K562 (cell line): ENCODE measurements around the gene ADNP. TPM values are rescaled to one million over a fixed set of nuclear protein-coding genes. Genes with fewer than 3 reads are reported as not detected.

ENCODE experiments used
- ATAC-seq: fragments of 200-7000 bp; cut with Tn5 transposase; 3 replicates; pipeline ENCODE4 v1.9.1; 2020; ENCODE audit warnings: moderate library complexity
- BruUV-seq: library from RNA; stranded (reverse); fragments of 400-500 nt; replicated peaks from 2 replicates; lab custom pipeline; 2021; lab: Mats Ljungman, UMichigan
- CTCF ChIA-PET: fragments of 300-600 bp; formaldehyde crosslinking; extraction: SDS; loops from one replicate; lab custom pipeline; 2021; ENCODE audit warnings: low intra/inter-chr PET ratio; lab: Yijun Ruan, JAX
- POLR2A ChIA-PET: fragments of 300-600, 350-650 bp; sonication (Branson Sonifier 250); formaldehyde crosslinking; extraction: SDS; loops from one replicate; lab custom pipeline; 2021; ENCODE audit warnings: antibody characterized with exemption, inconsistent platforms; lab: Yijun Ruan, JAX
- DNase-seq, 4 experiments: peaks; one replicate each; pipeline versions ENCODE4 v3.0.0 to v3.0.0-alpha.2; 2011 to 2018; ENCODE audit warnings: low spot score in 3 of 4, mixed read lengths in 3 of 4; ENCODE audit errors: extremely low read depth in 1 of 4
- FAIRE-seq: peaks from 2 replicates; lab custom pipeline; 2011; peaks lifted over from hg19 to GRCh38; lab: Jason Lieb, UNC
- H2AFZ ChIP-seq: 2 replicates; pipeline ENCODE4 v1.6.0; 2011; ENCODE audit warnings: low read depth, low read length, control low read depth, inconsistent platforms
- H3K27ac ChIP-seq: fragments of 200-600 bp; 3 replicates; pipeline ENCODE4 v1.8.0; 2011; ENCODE audit warnings: low read depth, mild to moderate bottlenecking, control low read depth, inconsistent platforms, low read length, moderate library complexity, mixed read lengths; ENCODE audit errors: extremely low read depth
- H3K27me3 ChIP-seq, 2 experiments: fragments of 300-600 bp in 1 of 2; 2 replicates in 1 of 2; 3 replicates in 1 of 2; pipeline versions ENCODE4 v1.6.0 to v1.8.0; 2011; ENCODE audit warnings: inconsistent platforms in 2 of 2, low read length in 2 of 2, mild to moderate bottlenecking in 1 of 2, mixed read lengths in 1 of 2, moderate library complexity in 1 of 2; ENCODE audit not compliant: control insufficient read depth in 2 of 2, insufficient read depth in 2 of 2
- H3K36me3 ChIP-seq: fragments of 300-600 bp; 3 replicates; pipeline ENCODE4 v1.8.0; 2011; ENCODE audit warnings: mild to moderate bottlenecking, low read length, inconsistent platforms; ENCODE audit not compliant: control insufficient read depth, insufficient read depth
- H3K4me1 ChIP-seq, 2 experiments: fragments of 200-600 bp in 1 of 2; replicated peaks in 1 of 2; 2 replicates in 1 of 2; 3 replicates in 1 of 2; pipeline versions ENCODE4 v1.5.1 to v1.8.0; 2011; ENCODE audit warnings: inconsistent platforms in 2 of 2, low read length in 2 of 2, mild to moderate bottlenecking in 1 of 2, mixed read lengths in 1 of 2, moderate library complexity in 1 of 2; ENCODE audit not compliant: control insufficient read depth in 2 of 2, insufficient read depth in 2 of 2
- H3K4me2 ChIP-seq: 2 replicates; pipeline ENCODE4 v1.6.1; 2011; ENCODE audit warnings: low read length, control low read depth, inconsistent platforms, mixed read lengths; ENCODE audit not compliant: insufficient read depth
- H3K4me3 ChIP-seq: fragments of 200-600 bp; sonication (generic), shearing (Covaris generic); 2 replicates; pipeline ENCODE4 v1.5.1; 2016; ENCODE audit warnings: control low read depth, inconsistent platforms
- H3K79me2 ChIP-seq: fragments of 200-600 bp; 3 replicates; pipeline ENCODE4 v1.8.0; 2011; ENCODE audit warnings: low read length, inconsistent platforms; ENCODE audit not compliant: control insufficient read depth, insufficient read depth
- H3K9ac ChIP-seq, 2 experiments: 2 replicates each; pipeline versions ENCODE4 v1.6.0 to v1.6.1; 2011; ENCODE audit warnings: low read depth in 2 of 2, low read length in 2 of 2, control low read depth in 1 of 2, inconsistent platforms in 1 of 2, mild to moderate bottlenecking in 1 of 2, mixed read lengths in 1 of 2; ENCODE audit not compliant: insufficient read depth in 1 of 2
- H3K9me1 ChIP-seq: one replicate; pipeline ENCODE4 v1.6.0; 2011; ENCODE audit warnings: inconsistent platforms, mild to moderate bottlenecking, low read length, moderate library complexity; ENCODE audit not compliant: control insufficient read depth, insufficient read depth
- H3K9me3 ChIP-seq: replicated peaks from 2 replicates; pipeline ENCODE4 v1.5.1; 2011; ENCODE audit warnings: low read depth, low read length, inconsistent platforms; ENCODE audit not compliant: control insufficient read depth, insufficient read depth
- H4K20me1 ChIP-seq: replicated peaks from 2 replicates; pipeline ENCODE4 v1.6.1; 2011; ENCODE audit warnings: low read length, inconsistent platforms, mixed read lengths; ENCODE audit not compliant: control insufficient read depth, insufficient read depth
- BRD4 ChIP-seq: fragments of 200-600 bp; sonication (generic); IDR thresholded peaks from 2 replicates; pipeline ENCODE4 v1.6.1; 2017; ENCODE audit warnings: inconsistent platforms
- GABPB1 ChIP-seq: sonication (generic); formaldehyde crosslinking; IDR thresholded peaks from 2 replicates; pipeline ENCODE4 v1.8.0; 2022; ENCODE audit warnings: mild to moderate bottlenecking, missing genetic modification reagents
- MCM7 ChIP-seq, 2 experiments: fragments of 450-650 bp; IDR thresholded peaks; 2 replicates each; pipeline ENCODE4 v1.6.1; 2016 to 2018
- MYBL2 ChIP-seq, 2 experiments: fragments of 450-650 bp in 1 of 2; sonication (generic) in 1 of 2; formaldehyde crosslinking in 1 of 2; IDR thresholded peaks; 2 replicates each; pipeline versions ENCODE4 v1.6.1 to v1.8.1; 2017 to 2022; ENCODE audit warnings: borderline replicate concordance in 1 of 2, inconsistent platforms in 1 of 2, low read depth in 1 of 2, mild to moderate bottlenecking in 1 of 2, missing genetic modification reagents in 1 of 2, moderate library complexity in 1 of 2
- NCOA2 ChIP-seq, 2 experiments: fragments of 450-650 bp; IDR thresholded peaks; 2 replicates each; pipeline ENCODE4 v1.6.1; 2018; ENCODE audit warnings: mild to moderate bottlenecking in 2 of 2, moderate library complexity in 1 of 2; ENCODE audit not compliant: partially characterized antibody in 2 of 2
- RBM34 ChIP-seq: fragments of 200-400 bp; formaldehyde crosslinking; IDR thresholded peaks from 2 replicates; pipeline ENCODE4 v1.6.1; 2018; ENCODE audit warnings: low read length, borderline replicate concordance; ENCODE audit not compliant: insufficient read depth
- SMC3 ChIP-seq: conservative IDR thresholded peaks from 2 replicates; pipeline ENCODE4 v1.6.1; 2011; ENCODE audit warnings: low read depth, low read length, improper control_type of control experiment; ENCODE audit not compliant: insufficient read depth
- TSC22D4 ChIP-seq: fragments of 450-650 bp; IDR thresholded peaks from 2 replicates; pipeline ENCODE4 v1.6.1; 2016; ENCODE audit warnings: missing genetic modification characterization, missing biosample characterization, control low read depth
- ZBTB9 ChIP-seq: fragments of 450-650 bp; formaldehyde crosslinking; IDR thresholded peaks from 2 replicates; pipeline ENCODE4 v1.4.0; 2020; ENCODE audit warnings: mild to moderate bottlenecking, moderate library complexity
- ZNF24 ChIP-seq: fragments of 450-650 bp; IDR thresholded peaks from 2 replicates; pipeline ENCODE4 v1.6.1; 2016
- ZNF316 ChIP-seq: fragments of 450-650 bp; IDR thresholded peaks from 2 replicates; pipeline ENCODE4 v1.6.1; 2016
- WGBS: fragments of 100-300 bp; shearing (Covaris generic); methylation state at CpG from one replicate; pipeline ENCODE4 v1.1.6; 2016; ENCODE audit warnings: low coverage, mixed read lengths; ENCODE audit not compliant: insufficient coverage; ENCODE audit errors: missing lambda C conversion rate; 5-methylcytosine and 5-hydroxymethylcytosine counted together
- in situ Hi-C: fragments of 300-500 bp; cut with MboI; formaldehyde crosslinking; loops from 4 replicates; pipeline ENCODE4 v1.15.0; 2018; ENCODE audit warnings: inconsistent platforms, mixed read lengths
- intact Hi-C: fragments of 100-400 bp; cut with micrococcal nuclease; formaldehyde crosslinking; loops from 2 replicates; pipeline ENCODE4 v1.14.2; 2022
- polyA plus RNA-seq, 8 experiments: library from polyadenylated mRNA; depleted of rRNA in 4 of 8; stranded (reverse) in 5 of 8; unstranded in 3 of 8; fragments of >200 nt; fragmentation: Nextera tagmentation in 2 of 8; fragmentation: Illumina TruSeq in 1 of 8; extraction: Ambion mirVana in 2 of 8; extraction: Trizol in 1 of 8; gene quantifications; 2 replicates each; pipeline versions ENCODE4 v1.2.1 to v1.2.3, GENCODE V29; 2011 to 2014; ENCODE audit warnings: inconsistent platforms in 1 of 8, missing spikeins in 1 of 8
- total RNA-seq, 7 experiments: library from RNA; depleted of rRNA in 6 of 7; stranded (reverse); fragments of >200 nt in 6 of 7; fragmentation: Illumina TruSeq in 2 of 7; extraction: Trizol in 2 of 7; gene quantifications; 2 replicates each; pipeline versions ENCODE4 v1.2.1 to v1.2.3, GENCODE V29; 2011 to 2021; ENCODE audit warnings: low replicate concordance in 1 of 7
- TF ChIP-seq, protein P1 (sequence below): fragments of 450-650 bp; IDR thresholded peaks from 2 replicates; pipeline ENCODE4 v1.6.1; 2017; ENCODE audit warnings: antibody characterized with exemption, mild to moderate bottlenecking
- TF ChIP-seq, protein P2 (sequence below), 2 experiments: fragments of 450-650 bp; conservative IDR thresholded peaks; 2 replicates each; pipeline ENCODE4 v1.6.1; 2017; ENCODE audit warnings: mild to moderate bottlenecking in 2 of 2, moderate library complexity in 2 of 2

The ADNP gene
- total and polyA plus RNA-seq, 9 of the 15 experiments (the other 6 are each of a cell fraction or from before 2014, with no cell fraction given): 17.8 to 59.9 (median 25.3) TPM

DNA sequence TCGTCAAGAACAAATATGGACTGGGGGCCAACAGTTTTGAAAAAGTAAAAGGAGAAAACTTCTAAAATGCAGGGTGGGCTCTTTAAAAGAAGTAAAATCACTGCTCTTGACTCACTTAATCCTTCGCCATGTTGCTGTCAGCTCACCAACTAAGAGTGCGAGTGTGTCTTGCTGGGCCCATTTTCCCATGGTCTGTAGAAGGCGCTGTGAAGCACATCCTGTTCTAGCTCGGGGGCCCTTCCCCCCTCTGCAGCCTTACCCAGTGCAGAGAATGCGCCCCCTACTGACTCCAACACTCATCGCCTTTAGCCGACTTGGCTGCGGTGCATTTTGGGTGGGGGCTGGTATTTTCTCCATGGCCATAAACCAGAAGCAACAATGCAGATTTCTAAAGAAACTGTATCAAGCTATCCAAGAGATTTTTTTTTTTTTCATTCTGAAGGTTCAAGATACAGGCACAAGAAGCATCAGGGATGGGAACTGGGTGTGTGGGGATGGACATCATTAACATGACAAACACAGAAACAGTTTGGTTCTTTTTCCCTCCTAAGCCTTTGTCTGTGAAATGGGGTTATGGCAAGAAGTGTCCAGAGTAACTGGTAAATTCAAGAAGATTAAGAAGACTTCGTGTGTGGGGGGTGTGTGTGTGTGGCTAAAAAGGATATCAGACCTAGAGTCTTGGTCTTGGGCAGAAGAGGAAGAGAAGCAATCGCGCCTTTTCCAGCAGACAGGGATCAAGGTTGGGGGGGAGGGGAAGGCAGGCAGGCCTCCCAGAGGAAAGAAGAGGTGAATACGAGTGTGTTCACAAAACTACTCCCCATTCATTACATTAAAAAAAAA, 1.7 kb downstream of the ADNP start:
- Histone ChIP-seq H3K79me2 (peaks cover 62% of the 10 kb centered on the region), H4K20me1 (peaks cover 13% of the 10 kb centered on the region), H3K27ac (peak overlapping the region; percentile 88), H3K9me3 (no peaks in the 10 kb centered on the region), H3K4me2 (peak overlapping the region; percentile 85), H3K4me3 (peak overlapping the region; percentile 71), H3K9me1 (no peaks in the 10 kb centered on the region), H3K36me3 (peaks cover 73% of the 10 kb centered on the region), H3K4me1 (peaks cover 12 to 19% of the 10 kb centered on the region in 2 experiments), H3K9ac (peak overlapping the region; percentile 86 to 88), H2AFZ (no peak overlapping the region; the same call in 1 of the 2 replicates), H3K27me3 (no peaks in the 10 kb centered on the region)
- WGBS: 6% methylated on average over 11 of the region's 13 CpGs
- in situ Hi-C loops: loop anchor here (10.0 kb wide), 1 partner anchor 115 kb away; no protein-coding TSS in a partner anchor
- ChIA-PET CTCF (interaction anchor here (0.6 to 3.3 kb wide), 7 partner anchors 29 to 139 kb away, joined by 3 to 28 read pairs (median 5); partner anchors contain the start of genes BCAS4, DPM1 and MOCS3), POLR2A (interaction anchor here (0.5 to 4.7 kb wide), 15 partner anchors 9 to 181 kb away, joined by 3 to 30 read pairs (median 5); partner anchors contain the start of genes BCAS4, DPM1 and MOCS3)
- FAIRE-seq (peak; percentile 97), DNase-seq (peak; percentile 80 to 98 (median 86)), ATAC-seq (peak; percentile 87)
- BruUV-seq: no TSS peak
- intact Hi-C loops: loop anchor here (1.0 to 2.0 kb wide), 2 partner anchors 111 to 135 kb away; partner anchors contain the start of gene BCAS4
- TF ChIP-seq ZNF24 (peak; percentile 81), SMC3 (peak; percentile 85), BRD4 (peak; percentile 56; the same call in 1 of the 2 replicates), MCM7 (IDR thresholded peaks at IDR 0.05) (no peak), NCOA2 (IDR thresholded peaks at IDR 0.05; ENCODE audit: partially characterized antibody in 2 of 2) (no peak), TSC22D4 (no peak), RBM34 (no peak), ZBTB9 (CRISPR knock-in tag) (peak; percentile 56; the same call in 1 of the 2 replicates), MYBL2 (IDR thresholded peaks at IDR 0.05; ENCODE audit: low read depth) (no peak), MYBL2 (CRISPR knock-in tag; IDR thresholded peaks at IDR 0.05; ENCODE audit: borderline replicate concordance) (no peak), ZNF316 (no peak), GABPB1 (CRISPR knock-in tag) (peak; percentile 88)
- TF ChIP-seq, protein P1, sequence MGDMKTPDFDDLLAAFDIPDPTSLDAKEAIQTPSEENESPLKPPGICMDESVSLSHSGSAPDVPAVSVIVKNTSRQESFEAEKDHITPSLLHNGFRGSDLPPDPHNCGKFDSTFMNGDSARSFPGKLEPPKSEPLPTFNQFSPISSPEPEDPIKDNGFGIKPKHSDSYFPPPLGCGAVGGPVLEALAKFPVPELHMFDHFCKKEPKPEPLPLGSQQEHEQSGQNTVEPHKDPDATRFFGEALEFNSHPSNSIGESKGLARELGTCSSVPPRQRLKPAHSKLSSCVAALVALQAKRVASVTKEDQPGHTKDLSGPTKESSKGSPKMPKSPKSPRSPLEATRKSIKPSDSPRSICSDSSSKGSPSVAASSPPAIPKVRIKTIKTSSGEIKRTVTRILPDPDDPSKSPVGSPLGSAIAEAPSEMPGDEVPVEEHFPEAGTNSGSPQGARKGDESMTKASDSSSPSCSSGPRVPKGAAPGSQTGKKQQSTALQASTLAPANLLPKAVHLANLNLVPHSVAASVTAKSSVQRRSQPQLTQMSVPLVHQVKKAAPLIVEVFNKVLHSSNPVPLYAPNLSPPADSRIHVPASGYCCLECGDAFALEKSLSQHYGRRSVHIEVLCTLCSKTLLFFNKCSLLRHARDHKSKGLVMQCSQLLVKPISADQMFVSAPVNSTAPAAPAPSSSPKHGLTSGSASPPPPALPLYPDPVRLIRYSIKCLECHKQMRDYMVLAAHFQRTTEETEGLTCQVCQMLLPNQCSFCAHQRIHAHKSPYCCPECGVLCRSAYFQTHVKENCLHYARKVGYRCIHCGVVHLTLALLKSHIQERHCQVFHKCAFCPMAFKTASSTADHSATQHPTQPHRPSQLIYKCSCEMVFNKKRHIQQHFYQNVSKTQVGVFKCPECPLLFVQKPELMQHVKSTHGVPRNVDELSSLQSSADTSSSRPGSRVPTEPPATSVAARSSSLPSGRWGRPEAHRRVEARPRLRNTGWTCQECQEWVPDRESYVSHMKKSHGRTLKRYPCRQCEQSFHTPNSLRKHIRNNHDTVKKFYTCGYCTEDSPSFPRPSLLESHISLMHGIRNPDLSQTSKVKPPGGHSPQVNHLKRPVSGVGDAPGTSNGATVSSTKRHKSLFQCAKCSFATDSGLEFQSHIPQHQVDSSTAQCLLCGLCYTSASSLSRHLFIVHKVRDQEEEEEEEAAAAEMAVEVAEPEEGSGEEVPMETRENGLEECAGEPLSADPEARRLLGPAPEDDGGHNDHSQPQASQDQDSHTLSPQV: peak; percentile 93
- TF ChIP-seq, protein P2, sequence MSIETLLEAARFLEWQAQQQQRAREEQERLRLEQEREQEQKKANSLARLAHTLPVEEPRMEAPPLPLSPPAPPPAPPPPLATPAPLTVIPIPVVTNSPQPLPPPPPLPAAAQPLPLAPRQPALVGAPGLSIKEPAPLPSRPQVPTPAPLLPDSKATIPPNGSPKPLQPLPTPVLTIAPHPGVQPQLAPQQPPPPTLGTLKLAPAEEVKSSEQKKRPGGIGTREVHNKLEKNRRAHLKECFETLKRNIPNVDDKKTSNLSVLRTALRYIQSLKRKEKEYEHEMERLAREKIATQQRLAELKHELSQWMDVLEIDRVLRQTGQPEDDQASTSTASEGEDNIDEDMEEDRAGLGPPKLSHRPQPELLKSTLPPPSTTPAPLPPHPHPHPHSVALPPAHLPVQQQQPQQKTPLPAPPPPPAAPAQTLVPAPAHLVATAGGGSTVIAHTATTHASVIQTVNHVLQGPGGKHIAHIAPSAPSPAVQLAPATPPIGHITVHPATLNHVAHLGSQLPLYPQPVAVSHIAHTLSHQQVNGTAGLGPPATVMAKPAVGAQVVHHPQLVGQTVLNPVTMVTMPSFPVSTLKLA (conservative IDR thresholded peaks at IDR 0.05): peak; percentile 43 to 76; a peak in 3 of 4 replicates
